ENCODE measurements around the gene CLSTN2. TPM values are rescaled to one million over a fixed set of nuclear protein-coding genes. Genes with fewer than 3 reads are reported as not detected.

CLSTN2 gene
- total RNA-seq, 1 experiment from 2014 or later: not detected

- no peak for DNase-seq (ENCODE audit: extremely low read depth, low read depth)
These were observed 532.2 kb downstream of the CLSTN2 start for GRCh38 chr3:140467104-140467577.

DNA sequence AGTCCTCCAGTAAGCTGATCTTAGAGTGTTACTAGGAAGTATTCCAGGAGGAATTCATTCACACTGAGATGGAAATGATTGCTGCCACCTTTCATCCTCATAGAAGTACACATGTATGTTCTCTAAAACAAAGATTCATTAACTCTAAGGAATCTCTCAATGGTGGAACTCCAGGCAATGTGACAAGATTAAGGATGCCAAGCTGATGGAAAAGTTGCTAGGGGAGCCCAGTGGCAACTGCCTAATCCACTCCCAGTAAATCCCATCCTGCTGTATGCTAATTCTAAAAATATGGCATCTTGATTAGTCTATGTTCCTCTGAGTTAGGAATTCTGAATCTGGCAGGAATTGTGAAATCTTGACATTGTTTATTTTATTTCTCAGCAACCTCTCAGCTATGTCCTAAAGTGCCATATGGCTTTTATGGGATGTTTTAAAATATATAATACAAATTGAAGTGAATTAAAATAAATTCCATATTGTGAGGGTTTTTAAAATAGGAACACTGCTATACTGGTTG, 532.9 kb downstream of the CLSTN2 start:
- DNase-seq (ENCODE audit: extremely low read depth, low read depth): no peak

GRCh38 chr3:140468407-140468806, 533.4 kb downstream of the CLSTN2 start:
- no peak for DNase-seq (ENCODE audit: extremely low read depth, low read depth)

DNA sequence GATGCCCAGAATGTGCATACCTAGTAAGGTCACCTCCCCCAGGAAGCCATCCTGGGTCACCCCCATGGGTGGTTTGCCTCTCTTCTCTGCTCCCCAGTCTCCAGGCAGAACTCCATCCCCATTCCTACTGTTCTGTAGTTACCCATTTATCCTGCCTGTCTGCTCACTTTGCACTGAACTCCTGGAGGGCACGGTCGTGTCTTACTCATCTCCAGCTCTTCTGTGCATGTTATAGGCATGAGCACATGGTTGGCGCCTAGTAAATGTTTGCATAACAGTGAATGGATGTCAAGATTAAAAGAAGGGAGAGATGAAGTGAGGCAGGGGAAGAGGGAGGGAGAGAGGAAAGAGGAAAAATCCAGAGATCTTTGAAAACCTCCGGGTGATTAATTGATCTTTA, 534.5 kb downstream of the CLSTN2 start:
- DNase-seq (ENCODE audit: extremely low read depth, low read depth): no peak

DNA sequence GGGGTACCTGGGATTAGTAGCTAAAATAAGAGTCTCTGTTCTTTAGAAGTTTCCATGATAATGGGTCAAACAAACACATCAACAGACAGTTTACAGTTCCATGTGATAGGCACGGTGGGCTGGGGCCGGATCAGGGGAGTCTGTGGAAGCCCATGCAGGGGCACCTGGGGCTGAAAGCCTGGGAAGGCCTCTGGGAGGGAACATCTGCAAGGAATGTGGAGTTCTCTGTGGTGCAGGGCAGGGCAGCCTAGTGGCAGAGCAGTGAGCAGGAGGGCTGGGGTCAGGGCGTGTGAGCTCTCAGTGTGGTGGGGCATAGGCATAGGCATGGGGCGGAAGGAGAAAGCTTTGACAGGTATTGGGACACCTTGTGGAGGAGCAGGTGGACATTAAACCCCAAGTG, 535.2 kb downstream of the CLSTN2 start:
- no peak for DNase-seq (ENCODE audit: extremely low read depth, low read depth)

- DNase-seq (ENCODE audit: extremely low read depth, low read depth): no peak
These were observed 536.0 kb downstream of the CLSTN2 start for GRCh38 chr3:140470962-140471361.

- DNase-seq (ENCODE audit: extremely low read depth, low read depth): no peak
These were observed 537.5 kb downstream of the CLSTN2 start for GRCh38 chr3:140472306-140473020.

- DNase-seq (ENCODE audit: extremely low read depth, low read depth): no peak
These were observed 552.6 kb downstream of the CLSTN2 start for GRCh38 chr3:140487566-140487965.

GRCh38 chr3:140493271-140493670, 558.3 kb downstream of the CLSTN2 start:
- no peak for DNase-seq (ENCODE audit: extremely low read depth, low read depth)

GRCh38 chr3:140494970-140495369, 560.0 kb downstream of the CLSTN2 start:
- DNase-seq (ENCODE audit: extremely low read depth, low read depth): no peak

GRCh38 chr3:140497331-140497730, 562.3 kb downstream of the CLSTN2 start:
- no peak for DNase-seq (ENCODE audit: extremely low read depth, low read depth)

GRCh38 chr3:140499114-140499757, 564.3 kb downstream of the CLSTN2 start:
- DNase-seq (ENCODE audit: extremely low read depth, low read depth): no peak

GRCh38 chr3:140500473-140500872, 565.5 kb downstream of the CLSTN2 start:
- no peak for DNase-seq (ENCODE audit: extremely low read depth, low read depth)

DNA sequence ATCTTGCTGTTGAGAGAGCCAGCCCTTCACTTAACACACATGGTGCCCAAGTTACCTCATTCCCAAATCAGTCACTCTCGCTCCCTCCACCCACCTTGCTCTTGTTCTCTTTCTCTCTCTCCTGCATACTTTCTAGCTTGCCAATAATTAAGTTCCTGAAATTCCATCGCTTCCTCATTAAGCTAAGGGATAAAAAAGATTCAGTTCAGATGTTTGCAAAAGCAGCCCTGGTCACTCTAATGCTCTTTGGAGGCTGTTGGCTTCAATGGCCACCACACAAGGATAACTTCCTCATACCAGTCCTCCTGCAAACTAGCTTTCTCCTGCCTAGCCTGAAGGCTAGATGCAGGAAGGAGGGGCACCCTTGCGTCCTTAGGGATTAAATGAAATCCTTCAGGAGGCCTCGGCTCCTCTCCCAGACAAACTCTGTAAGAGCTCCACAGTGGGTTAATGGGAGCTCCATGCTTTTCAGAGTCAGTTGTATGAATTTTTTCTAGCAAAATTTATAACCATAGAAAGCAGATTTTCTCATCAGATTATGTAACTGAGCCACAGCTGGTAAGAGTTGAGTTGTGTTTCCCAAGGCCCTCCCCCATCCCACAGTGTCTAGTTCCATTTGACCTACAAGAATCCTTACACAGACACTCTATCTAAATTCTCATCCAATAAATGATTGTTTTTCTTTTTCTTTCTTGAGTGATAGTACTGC, 566.2 kb downstream of the CLSTN2 start:
- DNase-seq (ENCODE audit: extremely low read depth, low read depth): no peak

DNA sequence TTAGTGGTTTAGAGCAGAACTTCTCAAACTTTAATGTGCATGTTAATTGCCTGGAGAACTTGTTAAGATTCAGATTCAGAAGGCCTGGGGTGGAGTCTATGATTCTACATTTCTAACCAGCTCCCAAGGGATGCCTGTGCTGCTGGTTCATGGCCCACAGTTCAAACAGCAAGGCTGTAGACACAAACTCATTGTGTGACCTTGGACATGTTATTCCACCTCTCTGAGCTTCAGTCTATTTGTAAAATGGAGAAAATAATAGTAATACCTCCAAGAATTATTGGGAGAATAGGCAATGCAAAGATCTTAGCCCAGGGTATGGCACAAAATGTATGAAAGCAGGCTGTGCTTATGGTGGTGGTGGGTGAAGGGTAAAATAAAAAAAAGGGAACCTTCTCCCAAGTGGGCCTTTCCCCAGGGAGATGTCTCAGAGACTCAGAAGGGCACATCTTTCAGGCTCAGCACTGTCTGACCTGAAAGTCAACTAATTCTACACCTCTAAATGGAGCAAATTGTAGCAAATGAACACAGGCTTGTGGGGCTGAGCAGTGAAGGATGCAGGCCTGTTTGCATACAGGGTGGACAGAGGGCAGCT, 566.9 kb downstream of the CLSTN2 start:
- no peak for DNase-seq (ENCODE audit: extremely low read depth, low read depth)

GRCh38 chr3:140505213-140505612, 570.2 kb downstream of the CLSTN2 start:
- no peak for DNase-seq (ENCODE audit: extremely low read depth, low read depth)

- DNase-seq (ENCODE audit: extremely low read depth, low read depth): no peak
These were observed 570.9 kb downstream of the CLSTN2 start for GRCh38 chr3:140505876-140506275.

DNA sequence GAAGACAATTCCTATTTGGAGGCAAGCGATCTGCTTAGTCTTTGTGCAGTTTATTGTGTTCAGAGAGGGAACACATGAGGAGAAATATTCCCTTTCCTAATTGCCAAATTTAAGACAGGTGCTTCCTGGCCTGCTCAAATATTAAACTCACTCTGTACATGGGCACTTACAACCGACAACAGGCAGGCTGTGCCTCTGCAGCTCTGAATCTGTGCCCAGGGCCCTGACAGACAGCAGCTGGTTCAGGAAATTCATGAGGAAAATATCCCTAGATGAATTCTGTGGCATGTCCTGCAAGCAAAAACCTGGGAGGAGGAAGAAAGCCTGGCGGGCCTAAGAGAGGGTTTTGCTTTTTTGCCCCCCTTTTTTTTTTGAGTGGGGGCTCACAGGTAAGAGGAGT, 573.6 kb downstream of the CLSTN2 start:
- DNase-seq (ENCODE audit: extremely low read depth, low read depth): no peak

DNA sequence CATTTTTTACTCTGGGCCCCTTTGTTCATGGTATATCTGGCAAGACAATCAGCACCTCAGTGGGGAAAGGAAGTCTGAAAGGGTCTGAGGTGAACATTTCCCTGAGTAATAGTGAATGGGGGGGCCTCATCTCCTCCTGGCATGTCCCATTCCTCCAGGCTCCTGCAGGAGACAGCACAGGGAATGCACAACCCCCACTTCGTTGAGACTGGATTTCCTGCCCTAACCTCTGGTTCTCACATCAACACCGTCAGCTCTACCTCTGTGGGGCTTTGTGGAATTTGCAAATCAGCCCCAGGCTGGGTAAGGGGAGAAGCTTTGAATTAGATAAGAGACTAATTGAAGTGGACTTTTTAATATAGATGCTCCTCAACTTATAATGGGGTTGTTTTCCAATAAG, 574.5 kb downstream of the CLSTN2 start:
- DNase-seq (ENCODE audit: extremely low read depth, low read depth): no peak

GRCh38 chr3:140510303-140510861, 575.4 kb downstream of the CLSTN2 start:
- no peak for DNase-seq (ENCODE audit: extremely low read depth, low read depth)

Data from NCI-H460 (cell line).